Fibroblast of lung (primary cell): ENCODE measurements around the gene USP37. TPM values are rescaled to one million over a fixed set of nuclear protein-coding genes. Genes with fewer than 3 reads are reported as not detected.

Source experiments
- DNase-seq, 2 donors: peaks; one replicate each; pipeline versions ENCODE4 v3.0.0 to v3.0.0-alpha.2; 2010; ENCODE audit warnings: low read depth in 2 of 2
- H2AFZ ChIP-seq: 2 replicates; pipeline ENCODE4 v1.5.1; 2012; ENCODE audit warnings: low read length, control low read depth, inconsistent platforms
- H3K27ac ChIP-seq: 2 replicates; pipeline ENCODE4 v1.5.1; 2011; ENCODE audit warnings: low read length, control low read depth; ENCODE audit not compliant: insufficient read depth
- H3K27me3 ChIP-seq: 2 replicates; pipeline ENCODE4 v1.5.1; 2011; ENCODE audit warnings: mild to moderate bottlenecking, low read length; ENCODE audit not compliant: control insufficient read depth, insufficient read depth
- H3K36me3 ChIP-seq: 2 replicates; pipeline ENCODE4 v1.5.1; 2011; ENCODE audit warnings: low read length; ENCODE audit not compliant: control insufficient read depth, insufficient read depth
- H3K4me1 ChIP-seq: 2 replicates; pipeline ENCODE4 v1.5.1; 2011; ENCODE audit warnings: low read length; ENCODE audit not compliant: control insufficient read depth, insufficient read depth; ENCODE audit errors: extremely low read depth
- H3K4me2 ChIP-seq: 2 replicates; pipeline ENCODE4 v1.5.1; 2011; ENCODE audit warnings: low read length, control low read depth; ENCODE audit not compliant: insufficient read depth; ENCODE audit errors: extremely low read depth
- H3K4me3 ChIP-seq, 4 experiments: fragments of 200-600 bp in 1 of 4; sonication (generic) in 1 of 4; replicated peaks in 1 of 4; 2 replicates each; pipeline ENCODE4 v1.5.1; 2011 to 2016; ENCODE audit warnings: low read length in 4 of 4, low read depth in 3 of 4, mild to moderate bottlenecking in 3 of 4, control low read depth in 2 of 4, inconsistent platforms in 1 of 4, mixed read lengths in 1 of 4; ENCODE audit not compliant: insufficient read depth in 1 of 4; ENCODE audit errors: control extremely low read depth in 1 of 4
- H3K79me2 ChIP-seq: 2 replicates; pipeline ENCODE4 v1.5.1; 2012; ENCODE audit warnings: mild to moderate bottlenecking, low read length, inconsistent platforms; ENCODE audit not compliant: control insufficient read depth, insufficient read depth
- H3K9ac ChIP-seq: 2 replicates; pipeline ENCODE4 v1.5.1; 2011; ENCODE audit warnings: mild to moderate bottlenecking, low read length, control low read depth; ENCODE audit not compliant: insufficient read depth
- H3K9me3 ChIP-seq: 2 replicates; pipeline ENCODE4 v1.5.1; 2012; ENCODE audit warnings: low read depth, low read length; ENCODE audit not compliant: control insufficient read depth, insufficient read depth
- H4K20me1 ChIP-seq: 2 replicates; pipeline ENCODE4 v1.5.1; 2011; ENCODE audit warnings: low read length; ENCODE audit not compliant: control insufficient read depth, insufficient read depth; ENCODE audit errors: extremely low read depth
- EZH2 ChIP-seq: IDR thresholded peaks from 2 replicates; pipeline ENCODE4 v1.5.1; 2012; ENCODE audit warnings: low read length, control low read depth, mild to moderate bottlenecking; ENCODE audit errors: missing control alignments
- polyA plus RNA-seq, 2 donors: library from polyadenylated mRNA; depleted of rRNA in 1 of 2; stranded (reverse) in 1 of 2; unstranded in 1 of 2; fragments of >200 nt; gene quantifications; 2 replicates each; pipeline ENCODE4 v1.2.1, GENCODE V29; 2011 to 2012; ENCODE audit warnings: missing spikeins in 1 of 2
- total RNA-seq: library from RNA; depleted of rRNA; stranded (reverse); fragments of >200 nt; gene quantifications from 2 replicates; pipeline ENCODE4 v1.2.1, GENCODE V29; 2014
- TF ChIP-seq, protein P1 (sequence below), 2 donors: IDR thresholded peaks in 1 of 2; conservative IDR thresholded peaks in 1 of 2; 1 replicate in 1 of 2; 2 replicates in 1 of 2; pipeline ENCODE4 v1.5.1; 2011 to 2012; ENCODE audit warnings: low read length in 2 of 2, control low read depth in 1 of 2, inconsistent platforms in 1 of 2, low read depth in 1 of 2, mild to moderate bottlenecking in 1 of 2

The USP37 gene
- total and polyA plus RNA-seq, 2 donors (not counting 1 experiment from before 2014, with no cell fraction given): 4.6 to 8.3 TPM

DNA sequence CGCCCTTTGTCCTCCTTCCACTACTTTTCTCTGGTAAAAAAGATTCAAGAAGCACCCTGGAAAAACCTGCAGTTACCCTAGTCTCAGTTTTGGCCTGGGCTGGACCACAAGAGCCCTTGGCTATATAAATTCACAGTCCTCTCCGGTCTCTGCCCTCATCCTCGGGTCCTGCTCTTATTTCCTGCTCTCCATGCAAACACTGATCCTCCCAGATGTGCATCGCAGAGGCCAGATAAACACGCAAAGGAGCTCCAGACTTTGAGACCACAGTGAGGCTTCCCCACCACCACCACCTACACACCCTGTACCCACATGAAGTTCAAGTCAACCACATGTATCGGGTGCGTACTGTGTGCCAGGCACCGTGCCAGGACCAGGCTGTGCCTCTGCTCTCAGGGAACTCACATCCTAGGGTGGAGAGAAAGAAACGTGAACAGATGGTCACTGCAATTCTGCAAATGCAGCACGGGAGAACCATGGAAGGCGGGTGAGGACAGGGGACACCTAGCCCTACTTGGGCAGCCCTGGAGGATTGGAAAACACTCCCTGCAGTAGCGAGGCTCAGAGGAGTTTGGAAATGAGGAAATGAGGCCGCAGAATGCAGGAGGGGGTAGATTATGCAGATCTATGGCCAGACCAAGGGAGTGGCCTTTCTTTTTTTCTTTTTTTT, 161.1 kb downstream of the USP37 start:
- peak; percentile 56 to 73 for DNase-seq
- Histone ChIP-seq H3K4me1 (peaks cover 20% of the 10 kb centered on the region), H4K20me1 (no peaks in the 10 kb centered on the region), H3K79me2 (peaks cover 9% of the 10 kb centered on the region), H3K4me3 (peak overlapping the region; percentile 38 to 58 (median 49)), H3K4me2 (peak overlapping the region; percentile 94), H2AFZ (peak overlapping the region; percentile 80), H3K9me3 (no peaks in the 10 kb centered on the region), H3K27me3 (no peaks in the 10 kb centered on the region), H3K36me3 (peaks cover 17% of the 10 kb centered on the region), H3K9ac (peak overlapping the region; percentile 46), H3K27ac (peak overlapping the region; percentile 79)
- TF ChIP-seq, protein P1, sequence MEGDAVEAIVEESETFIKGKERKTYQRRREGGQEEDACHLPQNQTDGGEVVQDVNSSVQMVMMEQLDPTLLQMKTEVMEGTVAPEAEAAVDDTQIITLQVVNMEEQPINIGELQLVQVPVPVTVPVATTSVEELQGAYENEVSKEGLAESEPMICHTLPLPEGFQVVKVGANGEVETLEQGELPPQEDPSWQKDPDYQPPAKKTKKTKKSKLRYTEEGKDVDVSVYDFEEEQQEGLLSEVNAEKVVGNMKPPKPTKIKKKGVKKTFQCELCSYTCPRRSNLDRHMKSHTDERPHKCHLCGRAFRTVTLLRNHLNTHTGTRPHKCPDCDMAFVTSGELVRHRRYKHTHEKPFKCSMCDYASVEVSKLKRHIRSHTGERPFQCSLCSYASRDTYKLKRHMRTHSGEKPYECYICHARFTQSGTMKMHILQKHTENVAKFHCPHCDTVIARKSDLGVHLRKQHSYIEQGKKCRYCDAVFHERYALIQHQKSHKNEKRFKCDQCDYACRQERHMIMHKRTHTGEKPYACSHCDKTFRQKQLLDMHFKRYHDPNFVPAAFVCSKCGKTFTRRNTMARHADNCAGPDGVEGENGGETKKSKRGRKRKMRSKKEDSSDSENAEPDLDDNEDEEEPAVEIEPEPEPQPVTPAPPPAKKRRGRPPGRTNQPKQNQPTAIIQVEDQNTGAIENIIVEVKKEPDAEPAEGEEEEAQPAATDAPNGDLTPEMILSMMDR (conservative IDR thresholded peaks at IDR 0.05 in 1 of 2, IDR thresholded peaks at IDR 0.05 in 1 of 2; ENCODE audit: low read depth in 1 of 2, low read length in 2 of 2): no peak
- no peak for TF ChIP-seq EZH2

- Histone ChIP-seq H3K4me2 (peak overlapping the region; percentile 94), H3K9ac (peak overlapping the region; percentile 46), H2AFZ (no peak overlapping the region), H3K36me3 (peaks cover 19% of the 10 kb centered on the region), H4K20me1 (no peaks in the 10 kb centered on the region), H3K4me3 (peak overlapping the region; percentile 38 to 58 (median 49)), H3K4me1 (peaks cover 22% of the 10 kb centered on the region), H3K27me3 (no peaks in the 10 kb centered on the region), H3K27ac (peak overlapping the region; percentile 79), H3K9me3 (no peaks in the 10 kb centered on the region), H3K79me2 (peaks cover 16% of the 10 kb centered on the region)
- peak; percentile 91 to 93 for DNase-seq
- no peak for TF ChIP-seq EZH2
- TF ChIP-seq, protein P1 (conservative IDR thresholded peaks at IDR 0.05 in 1 of 2, IDR thresholded peaks at IDR 0.05 in 1 of 2; ENCODE audit: low read depth in 1 of 2, low read length in 2 of 2): peak; percentile 64 to 80
These were observed 161.8 kb downstream of the USP37 start for GRCh38 chr2:218406209-218406948.

GRCh38 chr2:218405746-218406208, 162.4 kb downstream of the USP37 start:
- peaks cover 19% of the 10 kb centered on the region for H3K36me3 ChIP-seq
- H3K27me3 ChIP-seq: no peaks in the 10 kb centered on the region
- no peak overlapping the region for H2AFZ ChIP-seq
- H3K4me1 ChIP-seq: peaks cover 24% of the 10 kb centered on the region
- peak overlapping the region; percentile 64 for H3K4me2 ChIP-seq
- H3K9me3 ChIP-seq: no peaks in the 10 kb centered on the region
- H3K27ac ChIP-seq: peak overlapping the region; percentile 46
- no peaks in the 10 kb centered on the region for H4K20me1 ChIP-seq
- peak overlapping the region; percentile 3 to 44 (median 14) for H3K4me3 ChIP-seq
- TF ChIP-seq, protein P1 (conservative IDR thresholded peaks at IDR 0.05 in 1 of 2, IDR thresholded peaks at IDR 0.05 in 1 of 2; ENCODE audit: low read depth in 1 of 2, low read length in 2 of 2): no peak
- TF ChIP-seq EZH2: no peak
- DNase-seq: no peak
- peaks cover 22% of the 10 kb centered on the region for H3K79me2 ChIP-seq
- peak overlapping the region; percentile 36 for H3K9ac ChIP-seq
